Measurements from ENCODE around the gene ITSN2.

The ITSN2 gene

GRCh38 chr2:24330161-24330560 is 30.2 kb downstream of the ITSN2 start:
- TF ChIP-seq, protein P1, sequence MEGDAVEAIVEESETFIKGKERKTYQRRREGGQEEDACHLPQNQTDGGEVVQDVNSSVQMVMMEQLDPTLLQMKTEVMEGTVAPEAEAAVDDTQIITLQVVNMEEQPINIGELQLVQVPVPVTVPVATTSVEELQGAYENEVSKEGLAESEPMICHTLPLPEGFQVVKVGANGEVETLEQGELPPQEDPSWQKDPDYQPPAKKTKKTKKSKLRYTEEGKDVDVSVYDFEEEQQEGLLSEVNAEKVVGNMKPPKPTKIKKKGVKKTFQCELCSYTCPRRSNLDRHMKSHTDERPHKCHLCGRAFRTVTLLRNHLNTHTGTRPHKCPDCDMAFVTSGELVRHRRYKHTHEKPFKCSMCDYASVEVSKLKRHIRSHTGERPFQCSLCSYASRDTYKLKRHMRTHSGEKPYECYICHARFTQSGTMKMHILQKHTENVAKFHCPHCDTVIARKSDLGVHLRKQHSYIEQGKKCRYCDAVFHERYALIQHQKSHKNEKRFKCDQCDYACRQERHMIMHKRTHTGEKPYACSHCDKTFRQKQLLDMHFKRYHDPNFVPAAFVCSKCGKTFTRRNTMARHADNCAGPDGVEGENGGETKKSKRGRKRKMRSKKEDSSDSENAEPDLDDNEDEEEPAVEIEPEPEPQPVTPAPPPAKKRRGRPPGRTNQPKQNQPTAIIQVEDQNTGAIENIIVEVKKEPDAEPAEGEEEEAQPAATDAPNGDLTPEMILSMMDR (conservative IDR thresholded peaks at IDR 0.05): no peak
- TF ChIP-seq ZFX (IDR thresholded peaks at IDR 0.05): no peak
- no peak overlapping the region for H3K27ac ChIP-seq

- H3K27ac ChIP-seq: no peak overlapping the region
- TF ChIP-seq, protein P1 (conservative IDR thresholded peaks at IDR 0.05): no peak
- TF ChIP-seq ZFX (IDR thresholded peaks at IDR 0.05): no peak
Observed at GRCh38 chr2:24329700-24330099, 30.6 kb downstream of the ITSN2 start.

DNA sequence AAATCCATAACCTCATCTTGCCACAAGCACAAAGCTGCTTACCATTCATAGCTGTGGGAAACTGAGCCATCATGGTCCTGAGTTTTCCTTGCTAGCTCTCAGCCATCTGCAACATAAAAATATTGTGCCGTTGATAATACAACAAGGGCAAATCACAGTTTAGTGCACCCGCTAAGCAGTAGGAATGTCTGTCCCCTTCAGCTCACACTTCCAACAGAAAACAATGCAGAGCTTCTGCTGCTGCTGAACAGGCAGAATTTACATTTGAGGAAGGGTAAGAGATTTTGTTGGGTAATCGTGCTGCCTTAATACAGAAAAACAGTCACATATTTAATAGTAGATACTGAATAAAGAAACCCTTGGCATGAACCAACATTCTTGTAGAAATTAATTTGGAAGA is 32.3 kb downstream of the ITSN2 start:
- H3K27ac ChIP-seq: no peak overlapping the region
- TF ChIP-seq, protein P1 (conservative IDR thresholded peaks at IDR 0.05): no peak
- no peak for TF ChIP-seq ZFX (IDR thresholded peaks at IDR 0.05)

DNA sequence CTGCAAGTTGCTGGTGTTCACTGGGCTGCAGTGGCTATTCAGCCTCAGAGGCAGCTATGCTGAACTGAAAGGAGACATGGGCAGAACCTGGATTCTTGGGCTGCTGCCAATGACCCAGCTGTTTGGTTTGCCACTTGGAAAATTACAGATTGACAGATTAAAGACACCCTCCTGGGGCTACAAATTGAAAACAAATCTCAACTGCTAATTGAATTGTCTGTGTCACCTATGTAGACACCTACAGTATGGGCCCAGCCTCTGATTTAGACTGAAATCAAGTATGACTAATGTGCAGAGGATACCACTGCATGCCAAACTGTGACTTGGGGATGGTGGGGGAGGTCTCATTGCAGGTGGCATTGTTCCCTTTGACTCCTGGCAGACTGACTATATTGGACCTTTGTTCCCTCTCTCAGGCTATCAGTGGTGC is 42.8 kb downstream of the ITSN2 start:
- no peak overlapping the region for H3K27ac ChIP-seq
- TF ChIP-seq, protein P1 (conservative IDR thresholded peaks at IDR 0.05): no peak
- no peak for TF ChIP-seq ZFX (IDR thresholded peaks at IDR 0.05)

GRCh38 chr2:24315669-24316068 is 44.7 kb downstream of the ITSN2 start:
- no peak overlapping the region for H3K27ac ChIP-seq
- TF ChIP-seq ZFX (IDR thresholded peaks at IDR 0.05): no peak
- TF ChIP-seq, protein P1 (conservative IDR thresholded peaks at IDR 0.05): no peak

DNA sequence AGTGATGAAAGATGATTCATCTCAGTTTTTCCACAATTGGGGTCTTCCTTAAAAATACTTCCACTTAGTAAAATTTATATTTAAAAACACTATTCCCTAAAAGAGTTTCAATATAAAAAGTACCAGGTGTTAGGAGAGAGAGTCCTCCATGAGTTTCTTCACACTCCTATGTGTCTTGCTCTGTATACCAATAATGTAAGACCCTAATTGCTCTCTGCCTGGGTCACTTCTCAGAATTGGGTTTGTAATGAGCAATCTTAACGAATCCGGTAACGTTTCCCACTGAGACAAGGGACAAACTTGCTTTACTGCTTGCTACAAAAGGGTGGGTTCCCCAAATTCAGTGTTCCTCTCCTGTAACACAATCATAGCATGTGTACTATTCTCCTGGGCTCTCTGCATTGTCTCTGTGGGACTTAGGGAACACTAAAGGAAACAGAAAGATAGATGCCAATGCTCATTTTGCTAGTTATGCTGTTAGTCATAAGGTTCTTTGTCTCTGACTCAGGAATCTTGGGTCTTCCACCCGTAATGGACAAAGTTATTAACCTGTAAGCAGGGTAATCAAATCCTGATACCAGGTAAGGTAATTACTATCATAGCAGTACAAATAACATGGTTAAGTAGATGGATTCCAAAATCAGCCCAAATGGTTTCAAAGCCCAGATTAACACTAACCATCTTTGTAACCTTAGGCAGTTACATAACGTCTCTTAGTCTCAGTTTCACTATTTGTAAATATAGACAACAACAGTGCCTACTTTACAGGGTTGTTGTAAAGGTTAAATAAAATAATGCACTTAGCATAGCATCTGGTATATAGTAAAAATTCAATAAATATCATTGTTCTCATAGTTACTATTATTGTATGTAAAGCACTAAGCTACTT is 46.3 kb downstream of the ITSN2 start:
- no peak overlapping the region for H3K27ac ChIP-seq
- TF ChIP-seq, protein P1 (conservative IDR thresholded peaks at IDR 0.05): no peak

DNA sequence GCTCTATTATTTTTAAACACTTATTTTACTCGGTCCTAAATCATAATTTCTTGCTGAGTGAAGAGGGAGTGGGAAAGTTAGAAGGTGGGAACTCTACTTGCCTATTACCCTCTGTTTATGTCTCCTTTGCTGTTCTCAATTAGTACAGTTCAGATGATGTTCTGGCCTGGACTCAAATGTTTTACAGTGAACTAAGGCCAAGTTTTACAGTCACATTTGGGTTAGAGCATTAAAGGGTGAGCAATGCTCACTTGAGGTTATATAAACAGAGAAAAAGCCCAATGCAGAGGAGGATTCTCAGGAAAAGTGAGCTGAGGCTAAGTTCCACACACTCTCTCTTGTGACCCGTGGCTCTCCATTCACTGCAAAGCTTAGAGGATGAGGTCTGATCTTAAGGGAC is 52.4 kb downstream of the ITSN2 start:
- H3K27ac ChIP-seq: no peak overlapping the region
- no peak for TF ChIP-seq ZFX (IDR thresholded peaks at IDR 0.05)
- TF ChIP-seq, protein P1 (conservative IDR thresholded peaks at IDR 0.05): no peak

All from C4-2B (cell line).